Stimulated activated naive CD8-positive, alpha-beta T cell treated with anti-CD3 and anti-CD28 coated beads, Interleukin-15, Interleukin-2, amounts not matched to agents 100 U/mL and 50 U/mL, for 24 hours (primary cell): ENCODE data around the gene PPFIBP2.
A peak's percentile ranks its signal among the peaks of the same experiment; 100 is the strongest.

ENCODE experiments used
- ATAC-seq: fragments of 150-1000 bp; cut with Tn5 transposase; one replicate; pipeline ENCODE4 v1.10.0; 2021
- DNase-seq: peaks from one replicate; pipeline ENCODE4 v3.0.0; 2021

Gene PPFIBP2

GRCh38 chr11:7527029-7527428, 13.2 kb downstream of the PPFIBP2 start:
- peak; percentile 76 for ATAC-seq
- peak; percentile 23 for DNase-seq

GRCh38 chr11:7528514-7529049, 14.8 kb downstream of the PPFIBP2 start:
- no peak for DNase-seq
- ATAC-seq: no peak

GRCh38 chr11:7530013-7530640, 16.3 kb downstream of the PPFIBP2 start:
- DNase-seq (no peak), ATAC-seq (no peak)

GRCh38 chr11:7531011-7531410, 17.2 kb downstream of the PPFIBP2 start:
- ATAC-seq: no peak
- no peak for DNase-seq

- ATAC-seq: no peak
Measured at GRCh38 chr11:7532405-7533145, 18.8 kb downstream of the PPFIBP2 start.

GRCh38 chr11:7533199-7534041, 19.6 kb downstream of the PPFIBP2 start:
- DNase-seq (no peak), ATAC-seq (no peak)

More at GRCh38 chr11:7532405-7533145, 18.8 kb downstream of the PPFIBP2 start:
- DNase-seq: no peak

GRCh38 chr11:7534042-7534378, 20.2 kb downstream of the PPFIBP2 start:
- ATAC-seq: no peak

GRCh38 chr11:7536100-7536499, 22.3 kb downstream of the PPFIBP2 start:
- ATAC-seq: no peak

More at GRCh38 chr11:7534042-7534378, 20.2 kb downstream of the PPFIBP2 start:
- DNase-seq: no peak

GRCh38 chr11:7537265-7537664, 23.5 kb downstream of the PPFIBP2 start:
- ATAC-seq: no peak
- DNase-seq: no peak

More at GRCh38 chr11:7536100-7536499, 22.3 kb downstream of the PPFIBP2 start:
- no peak for DNase-seq

GRCh38 chr11:7538031-7538430, 24.2 kb downstream of the PPFIBP2 start:
- DNase-seq: peak; percentile 26

GRCh38 chr11:7538466-7539454, 25.0 kb downstream of the PPFIBP2 start:
- ATAC-seq (no peak), DNase-seq (no peak)

More at GRCh38 chr11:7538031-7538430, 24.2 kb downstream of the PPFIBP2 start:
- ATAC-seq: peak; percentile 81

GRCh38 chr11:7540830-7541555, 27.2 kb downstream of the PPFIBP2 start:
- ATAC-seq: no peak
- no peak for DNase-seq

- no peak for DNase-seq
- ATAC-seq: no peak
Measured at GRCh38 chr11:7543302-7543701, 29.5 kb downstream of the PPFIBP2 start.

- no peak for ATAC-seq
- DNase-seq: no peak
Measured at GRCh38 chr11:7544021-7544420, 30.2 kb downstream of the PPFIBP2 start.

GRCh38 chr11:7545611-7546010, 31.8 kb downstream of the PPFIBP2 start:
- ATAC-seq (no peak), DNase-seq (no peak)

- ATAC-seq: no peak
- no peak for DNase-seq
Measured at GRCh38 chr11:7546324-7546791, 32.6 kb downstream of the PPFIBP2 start.

- no peak for DNase-seq
- ATAC-seq: no peak
Measured at GRCh38 chr11:7547687-7548086, 33.9 kb downstream of the PPFIBP2 start.

- ATAC-seq: peak; percentile 53
- peak; percentile 22 for DNase-seq
Measured at GRCh38 chr11:7548659-7549274, 35.0 kb downstream of the PPFIBP2 start.

GRCh38 chr11:7549681-7550080, 35.9 kb downstream of the PPFIBP2 start:
- DNase-seq (no peak), ATAC-seq (no peak)

GRCh38 chr11:7551571-7551970, 37.8 kb downstream of the PPFIBP2 start:
- ATAC-seq (no peak), DNase-seq (no peak)
